Measurements from ENCODE around the gene METTL9.
"Not testable (repeated sequence)": the region's sequence is repeated elsewhere in the genome, so short reads cannot be mapped to it uniquely, and the experiment has no call there.

Gene METTL9

DNA sequence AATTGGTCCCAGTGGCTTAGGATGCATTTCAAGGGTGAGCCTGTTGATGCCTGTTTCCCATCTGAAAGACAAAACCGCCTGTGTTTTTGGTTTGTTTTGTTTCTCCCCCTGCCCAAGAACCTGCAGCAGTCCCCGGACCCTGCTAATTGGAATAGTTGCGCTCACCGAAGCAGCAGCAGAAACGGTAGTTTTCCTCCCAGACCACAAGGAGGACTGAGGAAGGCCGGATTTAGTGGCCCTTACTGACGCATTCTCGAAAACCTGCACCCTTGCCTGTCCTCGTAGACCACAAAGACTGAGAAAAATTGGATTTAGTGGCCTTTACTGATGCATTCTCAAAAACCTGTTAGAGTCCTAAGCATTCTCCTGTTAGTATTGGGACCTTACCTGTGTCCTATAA, 36.3 kb downstream of the METTL9 start:
- DNase-seq (ENCODE audit: low read depth in 2 of 2), result not testable (repeated sequence)

DNA sequence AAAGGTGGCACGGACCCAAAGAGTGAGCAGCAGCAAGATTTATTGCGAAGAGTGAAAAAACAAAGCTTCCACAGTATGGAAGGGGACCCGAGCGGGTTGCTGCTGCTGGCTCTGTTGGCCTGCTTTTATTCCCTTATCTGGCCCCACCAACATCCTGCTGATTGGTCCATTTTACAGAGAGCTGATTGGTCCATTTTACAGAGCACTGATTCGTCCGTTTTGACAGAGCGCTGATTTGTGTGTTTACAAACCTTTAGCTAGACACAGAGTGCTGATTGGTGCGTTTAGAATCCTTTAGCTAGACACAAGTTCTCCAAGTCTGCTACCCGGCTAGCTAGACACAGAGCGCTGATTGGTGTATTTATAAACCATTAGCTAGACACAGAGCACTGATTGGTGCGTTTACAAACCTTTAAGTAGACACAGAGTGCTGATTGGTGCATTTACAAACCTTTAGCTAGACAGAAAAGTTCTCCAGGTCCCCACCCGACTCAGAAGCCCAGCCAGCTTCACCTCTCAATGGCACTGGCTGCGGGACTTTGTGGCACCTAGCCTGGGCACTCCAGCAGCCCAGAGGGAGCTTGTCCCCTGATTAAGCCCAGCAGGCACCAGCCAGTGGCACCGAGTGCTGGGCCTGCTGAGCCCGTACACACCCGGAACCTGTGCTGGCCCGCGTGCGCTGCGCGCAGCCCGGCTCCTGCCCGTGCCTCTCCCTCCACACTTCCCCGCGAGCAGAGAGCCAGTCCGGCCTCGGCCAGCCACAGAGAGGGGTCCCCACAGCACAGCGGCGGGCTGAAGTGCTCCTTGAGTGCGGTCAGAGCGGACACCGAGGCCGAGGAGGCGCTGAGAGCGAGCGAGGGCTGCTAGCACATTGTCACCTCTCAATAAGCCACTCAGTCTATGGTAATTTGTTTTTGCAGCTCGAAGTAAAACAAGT, 37.9 kb downstream of the METTL9 start:
- no peak for DNase-seq (ENCODE audit: low read depth in 2 of 2)

- no peak for DNase-seq (ENCODE audit: low read depth in 2 of 2)
Observed at GRCh38 chr16:21638573-21638975, 39.2 kb downstream of the METTL9 start.

GRCh38 chr16:21639493-21639892, 40.1 kb downstream of the METTL9 start:
- no peak for DNase-seq (ENCODE audit: low read depth in 2 of 2)

DNA sequence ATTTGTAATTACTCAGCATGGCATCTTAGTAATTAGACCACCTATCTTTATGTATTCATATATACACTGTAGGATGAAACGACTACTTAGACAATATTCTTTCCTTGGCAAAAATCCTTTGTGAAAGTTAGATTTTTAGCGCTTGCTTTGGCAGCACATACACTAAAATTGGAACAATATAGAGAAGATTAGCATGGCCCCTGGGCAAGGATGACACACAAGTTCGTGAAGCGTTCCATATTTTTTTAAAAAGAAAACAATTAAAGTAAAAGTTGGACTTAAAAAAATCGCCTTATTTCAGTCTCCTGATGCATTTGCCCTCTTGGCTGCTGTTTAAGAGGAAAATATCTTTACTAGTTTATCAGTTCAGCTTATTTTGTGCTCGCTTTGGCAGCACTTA, 42.5 kb downstream of the METTL9 start:
- DNase-seq (ENCODE audit: low read depth in 2 of 2), result no peak

- DNase-seq (ENCODE audit: low read depth in 2 of 2), result no peak
Observed at GRCh38 chr16:21642861-21643260, 43.5 kb downstream of the METTL9 start.

GRCh38 chr16:21643785-21644184, 44.4 kb downstream of the METTL9 start:
- DNase-seq (ENCODE audit: low read depth in 2 of 2), result no peak

GRCh38 chr16:21644674-21645073, 45.3 kb downstream of the METTL9 start:
- DNase-seq (ENCODE audit: low read depth in 2 of 2), result no peak

GRCh38 chr16:21645261-21645721, 45.9 kb downstream of the METTL9 start:
- DNase-seq (ENCODE audit: low read depth in 2 of 2), result peak in 1 of 2 donors; percentile 15

GRCh38 chr16:21646091-21646490, 46.7 kb downstream of the METTL9 start:
- DNase-seq (ENCODE audit: low read depth in 2 of 2), result no peak

DNA sequence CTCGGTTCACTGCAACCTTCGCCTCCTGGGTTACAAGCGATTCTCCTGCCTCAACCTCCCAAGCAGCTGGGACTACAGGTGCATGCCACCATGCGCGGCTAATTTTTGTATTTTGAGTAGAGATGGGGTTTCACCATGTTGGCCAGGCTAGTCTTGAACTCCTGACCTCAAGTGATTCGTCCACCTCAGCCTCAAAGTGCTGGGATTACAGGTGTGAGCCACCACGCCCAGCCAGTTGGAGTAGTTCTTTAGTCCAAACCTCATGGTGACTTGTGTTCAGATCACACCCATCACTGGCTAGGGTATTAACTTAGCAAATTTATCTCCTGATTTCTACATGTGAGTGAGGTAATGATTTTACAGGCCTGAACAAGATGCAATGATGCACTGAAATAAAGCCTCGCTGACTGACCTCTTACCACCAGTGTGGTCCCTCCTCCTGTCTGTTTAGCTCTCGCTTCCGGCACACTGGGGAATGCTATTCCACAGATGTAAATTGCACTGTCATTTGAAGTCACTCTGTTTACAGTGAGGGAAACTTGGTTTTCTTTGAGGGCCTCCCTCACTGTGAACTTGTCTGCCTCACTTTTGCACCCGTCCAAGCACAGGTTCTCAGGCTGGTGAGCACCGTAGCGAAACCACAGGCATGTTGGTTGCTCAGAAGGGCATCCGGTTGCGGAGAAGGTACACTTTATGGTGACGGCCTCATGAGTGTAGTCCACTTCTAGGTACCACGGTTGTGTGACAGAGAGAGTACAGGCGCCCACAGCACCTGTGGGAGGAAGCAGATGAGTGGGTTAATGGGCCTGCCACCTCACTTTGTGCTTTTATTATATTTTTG, 47.6 kb downstream of the METTL9 start:
- peak; percentile 54 to 67 for DNase-seq (ENCODE audit: low read depth in 2 of 2)

DNA sequence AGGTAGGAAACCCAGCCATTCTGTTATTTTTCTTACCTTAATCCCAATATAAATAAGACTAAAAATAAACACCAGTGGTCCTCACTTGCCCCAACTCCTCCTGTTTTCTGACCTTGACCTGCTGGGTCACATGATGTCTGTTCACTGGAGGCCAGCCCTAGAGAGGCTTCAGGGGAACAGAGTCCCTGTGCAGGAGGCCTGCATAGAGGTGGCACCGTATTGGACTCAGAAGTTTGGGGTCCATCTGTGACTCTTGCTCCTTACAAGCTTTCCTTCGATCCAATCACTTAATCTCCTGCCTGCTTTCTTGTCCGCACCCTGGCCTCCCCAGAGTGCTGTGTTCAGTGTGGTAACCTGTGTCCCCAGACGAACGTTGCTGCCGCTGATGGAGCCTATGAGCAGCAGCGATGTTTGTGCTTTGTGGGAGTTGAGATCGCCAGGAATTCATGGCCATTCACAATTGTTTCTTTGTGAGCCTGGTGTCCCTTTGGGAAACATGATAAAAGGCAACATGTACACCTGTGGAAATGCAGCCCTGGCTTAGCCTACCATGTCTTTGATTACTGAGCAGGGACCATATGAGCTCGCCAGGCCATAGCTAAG, 48.3 kb downstream of the METTL9 start:
- no peak for DNase-seq (ENCODE audit: low read depth in 2 of 2)

DNA sequence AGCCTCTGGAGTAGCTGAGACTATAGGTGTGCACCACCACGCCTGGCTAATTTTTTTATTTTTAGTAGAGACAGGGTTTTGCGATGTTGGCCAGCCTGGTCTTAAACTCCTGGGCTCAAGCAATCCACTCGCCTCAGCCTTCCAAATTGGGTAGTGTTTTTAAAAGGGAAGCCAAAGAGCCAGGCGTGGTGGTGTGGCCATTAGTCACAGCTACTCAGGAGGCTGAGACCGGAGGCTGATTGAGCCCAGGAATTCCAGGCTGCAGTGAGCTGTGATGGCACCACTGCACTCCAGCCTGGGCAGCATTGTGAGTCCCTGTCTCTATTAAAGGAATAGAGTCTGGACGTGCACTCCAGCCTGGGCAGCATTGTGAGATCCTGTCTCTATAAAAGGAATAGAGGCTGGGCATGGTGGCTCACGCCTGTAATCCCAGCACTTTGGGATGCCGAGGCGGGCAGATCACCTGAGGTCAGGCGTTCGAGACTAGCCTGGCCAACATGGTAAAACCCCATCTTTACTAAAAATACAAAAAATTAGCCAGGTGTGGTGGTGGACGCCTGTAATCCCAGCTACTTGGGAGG, 50.5 kb downstream of the METTL9 start:
- not testable (repeated sequence) for DNase-seq (ENCODE audit: low read depth in 2 of 2)

DNA sequence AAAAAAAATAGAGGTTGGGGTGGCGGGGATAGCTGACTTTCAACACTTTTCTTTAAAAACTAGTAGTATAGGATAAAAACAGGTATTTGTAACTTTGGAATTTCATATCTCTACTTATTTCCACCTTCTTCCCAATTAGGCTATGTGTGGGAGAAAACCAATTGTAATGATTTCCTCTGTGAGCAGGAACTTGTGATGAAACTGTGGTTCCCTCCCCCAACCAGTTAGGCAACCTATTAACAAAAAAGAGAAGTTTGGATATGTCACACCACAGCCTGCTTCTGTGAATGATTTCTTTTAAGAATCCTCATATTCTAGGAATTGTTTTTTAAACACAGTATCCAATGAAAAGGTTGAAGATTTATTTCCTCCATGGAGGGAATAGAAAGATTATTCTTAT, 51.1 kb downstream of the METTL9 start:
- DNase-seq (ENCODE audit: low read depth in 2 of 2), result no peak

- DNase-seq (ENCODE audit: low read depth in 2 of 2), result no peak
Observed at GRCh38 chr16:21651515-21651914, 52.1 kb downstream of the METTL9 start.

- DNase-seq (ENCODE audit: low read depth in 2 of 2), result no peak
Observed at GRCh38 chr16:21652453-21652852, 53.1 kb downstream of the METTL9 start, which contains the start of gene IGSF6. TSS of gene IGSF6 (minus strand) at chr16:21652608. CDS start at chr16:21652598, 10 bp downstream.

- no peak for DNase-seq (ENCODE audit: low read depth in 2 of 2)
Observed at GRCh38 chr16:21653571-21653970, 54.2 kb downstream of the METTL9 start.

GRCh38 chr16:21654466-21654865, 55.1 kb downstream of the METTL9 start:
- no peak for DNase-seq (ENCODE audit: low read depth in 2 of 2)

DNA sequence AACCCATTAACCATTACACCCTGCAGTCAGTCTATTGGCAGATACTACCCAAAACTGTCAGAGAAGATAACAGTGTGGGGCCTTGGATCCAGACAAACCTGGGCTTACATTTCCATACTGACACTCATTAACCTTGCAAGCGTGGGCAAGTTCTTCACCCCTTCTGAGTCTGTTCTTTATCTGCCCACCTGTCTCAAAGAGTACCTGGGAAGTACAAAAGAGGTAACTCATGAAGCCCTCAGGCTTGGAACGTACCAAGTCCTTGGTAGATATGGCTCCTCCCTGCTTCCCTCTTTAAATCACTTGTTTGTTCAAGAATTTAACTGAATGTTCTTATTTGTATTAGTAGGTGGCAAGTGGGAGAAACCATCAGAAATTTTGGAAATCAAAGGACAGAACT, 55.5 kb downstream of the METTL9 start:
- no peak for DNase-seq (ENCODE audit: low read depth in 2 of 2)

GRCh38 chr16:21656795-21657768, 57.7 kb downstream of the METTL9 start:
- no peak for DNase-seq (ENCODE audit: low read depth in 2 of 2)

All from stimulated activated CD8-positive, alpha-beta memory T cell treated with anti-CD3 and anti-CD28 coated beads, Interleukin-2, amount 100 ng/mL, for 48 hours (primary cell).